Tibial nerve (tissue), 4 donors: ENCODE measurements around the gene TFR2.

Source experiments
- EP300 ChIP-seq, 2 donors: sonication (generic); formaldehyde crosslinking; IDR thresholded peaks; one replicate each; pipeline ENCODE4 v1.6.1; 2017; ENCODE audit warnings: antibody characterized with exemption in 2 of 2, mild to moderate bottlenecking in 1 of 2
- POLR2A ChIP-seq, 2 donors: fragments of 450-650 bp; IDR thresholded peaks; one replicate each; pipeline ENCODE4 v1.6.1; 2017; ENCODE audit warnings: antibody characterized with exemption in 2 of 2, mild to moderate bottlenecking in 2 of 2, moderate library complexity in 2 of 2
- TF ChIP-seq, protein P1 (sequence below), 5 experiments: fragments of 200-600 bp in 3 of 5; fragments of 450-650 bp in 2 of 5; sonication (generic) in 3 of 5; IDR thresholded peaks; one replicate each; pipeline ENCODE4 v1.5.1; 2016 to 2019; ENCODE audit warnings: antibody characterized with exemption in 5 of 5, mild to moderate bottlenecking in 3 of 5, moderate library complexity in 2 of 5

DNA sequence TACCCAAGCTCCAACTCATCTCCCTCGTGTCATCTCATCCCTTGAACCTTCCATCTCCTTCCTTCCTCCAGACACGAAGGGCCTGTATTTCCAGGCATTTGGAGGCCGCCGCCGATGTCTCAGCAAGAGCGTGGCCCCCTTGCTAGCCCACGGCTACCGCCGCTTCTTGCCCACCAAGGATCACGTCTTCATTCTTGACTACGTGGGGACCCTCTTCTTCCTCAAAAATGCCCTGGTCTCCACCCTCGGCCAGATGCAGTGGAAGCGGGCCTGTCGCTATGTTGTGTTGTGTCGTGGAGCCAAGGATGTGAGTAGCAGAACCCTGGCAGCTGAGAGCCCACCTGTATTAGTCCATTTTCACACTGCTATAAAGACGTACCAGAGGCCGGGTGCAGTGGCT is 49.8 kb downstream of the TFR2 start:
- TF ChIP-seq, protein P1, sequence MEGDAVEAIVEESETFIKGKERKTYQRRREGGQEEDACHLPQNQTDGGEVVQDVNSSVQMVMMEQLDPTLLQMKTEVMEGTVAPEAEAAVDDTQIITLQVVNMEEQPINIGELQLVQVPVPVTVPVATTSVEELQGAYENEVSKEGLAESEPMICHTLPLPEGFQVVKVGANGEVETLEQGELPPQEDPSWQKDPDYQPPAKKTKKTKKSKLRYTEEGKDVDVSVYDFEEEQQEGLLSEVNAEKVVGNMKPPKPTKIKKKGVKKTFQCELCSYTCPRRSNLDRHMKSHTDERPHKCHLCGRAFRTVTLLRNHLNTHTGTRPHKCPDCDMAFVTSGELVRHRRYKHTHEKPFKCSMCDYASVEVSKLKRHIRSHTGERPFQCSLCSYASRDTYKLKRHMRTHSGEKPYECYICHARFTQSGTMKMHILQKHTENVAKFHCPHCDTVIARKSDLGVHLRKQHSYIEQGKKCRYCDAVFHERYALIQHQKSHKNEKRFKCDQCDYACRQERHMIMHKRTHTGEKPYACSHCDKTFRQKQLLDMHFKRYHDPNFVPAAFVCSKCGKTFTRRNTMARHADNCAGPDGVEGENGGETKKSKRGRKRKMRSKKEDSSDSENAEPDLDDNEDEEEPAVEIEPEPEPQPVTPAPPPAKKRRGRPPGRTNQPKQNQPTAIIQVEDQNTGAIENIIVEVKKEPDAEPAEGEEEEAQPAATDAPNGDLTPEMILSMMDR (IDR thresholded peaks at IDR 0.05) = no peak
- TF ChIP-seq POLR2A (IDR thresholded peaks at IDR 0.05) = no peak
- no peak for TF ChIP-seq EP300 (IDR thresholded peaks at IDR 0.05)
